NCI-H774 (cell line): ENCODE data around the gene PCDHGA6.
A peak's percentile ranks its signal among the peaks of the same experiment; 100 is the strongest.
"Not testable (repeated sequence)": the region's sequence is repeated elsewhere in the genome, so short reads cannot be mapped to it uniquely, and the experiment has no call there.

Experiments used
- DNase-seq: peaks from one replicate; lab custom pipeline; 2025; lab: John Stamatoyannopoulos, UW

PCDHGA6 gene

DNA sequence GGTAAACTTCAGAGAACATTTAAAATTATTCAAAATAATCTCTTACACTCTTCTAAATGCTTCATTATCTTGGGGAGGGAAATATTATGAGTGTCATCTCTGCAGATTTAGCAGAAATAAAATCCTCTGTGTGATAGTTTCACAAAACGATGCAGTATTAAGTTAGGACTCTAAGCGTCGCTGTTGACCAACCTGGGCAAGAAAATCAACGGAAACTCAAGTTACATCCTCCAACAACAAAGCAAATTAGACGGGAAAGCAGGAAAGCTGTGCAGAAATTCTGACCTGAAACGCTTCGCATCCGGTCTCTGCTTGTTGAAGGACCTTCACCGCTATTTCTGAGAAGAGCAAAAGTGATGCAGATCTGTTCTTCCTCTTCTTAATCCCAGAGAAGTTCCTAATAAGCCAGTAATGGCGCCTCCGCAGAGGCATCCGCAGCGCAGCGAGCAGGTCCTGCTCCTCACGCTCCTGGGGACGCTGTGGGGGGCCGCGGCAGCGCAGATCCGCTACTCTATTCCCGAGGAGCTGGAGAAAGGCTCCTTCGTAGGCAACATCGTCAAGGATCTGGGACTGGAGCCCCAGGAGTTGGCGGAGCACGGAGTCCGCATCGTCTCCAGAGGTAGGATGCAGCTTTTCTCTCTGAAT is at the start of gene PCDHGA6:
TSS of gene PCDHGA6 (plus strand) at position 219 of the 645 bp plus-strand sequence. CDS start at position 412, 193 bp downstream.
- DNase-seq: no peak

DNA sequence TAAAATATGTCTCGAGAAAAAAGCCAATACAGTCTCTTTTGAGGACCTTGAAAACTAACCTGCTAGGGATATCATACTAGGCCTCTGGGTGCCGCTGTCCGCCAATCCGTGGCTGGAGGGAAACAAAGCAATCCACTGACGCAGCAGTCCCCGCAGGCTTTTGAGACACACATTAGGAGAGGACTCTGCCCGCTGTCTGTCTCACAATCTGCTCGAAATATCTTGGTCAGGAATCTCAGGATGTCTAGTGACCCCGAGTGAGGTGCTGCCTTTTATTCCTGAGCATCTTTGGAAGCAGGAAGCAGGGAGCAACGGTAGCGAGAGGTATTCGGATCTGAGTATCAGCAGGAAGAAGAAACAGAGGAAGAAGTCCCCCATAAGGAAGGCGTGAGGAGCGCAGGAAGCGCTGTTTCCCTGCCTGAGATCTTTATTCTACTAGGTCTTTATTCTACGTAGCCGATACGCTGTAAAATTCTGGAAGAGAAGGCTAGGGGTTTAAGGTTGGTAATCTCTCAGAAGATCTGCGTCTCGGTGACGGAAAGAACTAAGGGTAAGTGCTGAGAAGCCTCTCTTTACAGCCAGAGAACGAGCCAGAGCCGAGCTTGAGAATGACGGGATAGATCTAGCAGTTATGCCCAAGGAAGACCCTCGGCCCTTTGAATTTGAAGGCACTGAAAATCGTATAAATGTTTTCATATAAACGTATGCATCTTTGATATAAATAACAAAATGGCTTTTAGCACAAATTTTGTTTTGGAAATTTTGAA is 47.4 kb upstream of the PCDHGA6 start:
- peak; percentile 62 for DNase-seq

DNA sequence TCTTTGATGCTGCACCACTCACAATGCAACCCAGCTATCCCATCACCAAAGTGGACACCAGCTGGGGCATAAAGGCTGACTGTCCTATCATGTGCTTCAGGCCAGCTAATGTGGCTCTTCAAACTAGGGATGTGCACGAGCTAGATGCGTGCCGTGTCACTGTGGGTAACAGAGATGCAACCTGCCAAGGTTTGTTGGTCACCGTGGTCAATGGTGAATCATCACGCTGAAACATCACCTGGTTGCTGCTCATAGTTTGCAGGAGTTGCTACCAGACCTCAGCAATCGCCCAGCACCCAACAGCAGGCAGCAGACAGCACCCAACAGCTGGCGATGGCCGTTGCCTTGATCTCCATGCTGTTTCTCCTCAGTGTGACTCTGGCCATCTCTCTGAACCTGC is 45.5 kb upstream of the PCDHGA6 start:
- DNase-seq: no peak

DNA sequence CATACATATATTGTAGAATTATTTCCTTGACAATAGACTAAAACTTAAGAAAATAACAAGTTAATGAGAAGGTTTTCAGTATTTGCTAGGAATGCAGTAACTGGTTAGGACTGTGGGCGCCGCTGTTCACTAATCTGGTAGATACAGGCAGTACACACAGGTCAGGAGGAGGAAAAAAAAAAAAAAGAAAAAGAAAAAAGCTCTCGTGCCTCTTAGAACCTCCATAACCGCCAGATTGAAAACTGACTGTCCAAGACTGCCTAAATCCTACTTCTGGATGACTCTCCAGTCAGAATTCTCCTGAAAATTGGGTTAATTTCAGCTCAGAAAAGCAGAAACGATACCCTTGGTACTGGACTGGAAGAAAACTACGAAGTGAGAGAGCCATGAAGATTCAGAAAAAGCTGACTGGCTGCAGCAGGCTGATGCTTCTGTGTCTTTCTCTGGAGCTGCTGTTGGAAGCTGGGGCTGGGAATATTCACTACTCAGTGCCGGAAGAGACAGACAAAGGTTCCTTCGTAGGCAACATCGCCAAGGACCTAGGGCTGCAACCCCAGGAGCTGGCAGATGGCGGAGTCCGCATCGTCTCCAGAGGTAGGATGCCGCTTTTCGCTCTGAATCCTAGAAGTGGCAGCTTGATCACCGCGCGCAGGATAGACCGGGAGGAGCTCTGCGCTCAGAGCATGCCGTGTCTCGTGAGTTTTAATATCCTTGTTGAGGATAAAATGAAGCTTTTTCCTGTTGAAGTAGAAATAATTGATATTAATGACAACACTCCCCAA is 43.2 kb upstream of the PCDHGA6 start, which contains the start of gene PCDHGA1:
TSS of gene PCDHGA1 (plus strand) at position 216 of the 782 bp plus-strand sequence.
- DNase-seq: peak; percentile 15

DNA sequence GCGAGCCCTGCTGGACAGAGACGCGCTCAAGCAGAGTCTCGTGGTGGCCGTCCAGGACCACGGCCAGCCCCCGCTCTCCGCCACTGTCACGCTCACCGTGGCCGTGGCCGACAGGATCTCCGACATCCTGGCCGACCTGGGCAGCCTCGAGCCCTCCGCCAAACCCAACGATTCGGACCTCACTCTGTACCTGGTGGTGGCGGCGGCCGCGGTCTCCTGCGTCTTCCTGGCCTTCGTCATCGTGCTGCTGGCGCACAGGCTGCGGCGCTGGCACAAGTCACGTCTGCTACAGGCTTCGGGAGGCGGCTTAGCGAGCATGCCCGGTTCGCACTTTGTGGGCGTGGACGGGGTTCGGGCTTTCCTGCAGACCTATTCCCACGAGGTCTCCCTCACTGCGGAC is 41.1 kb upstream of the PCDHGA6 start:
- not testable (repeated sequence) for DNase-seq

DNA sequence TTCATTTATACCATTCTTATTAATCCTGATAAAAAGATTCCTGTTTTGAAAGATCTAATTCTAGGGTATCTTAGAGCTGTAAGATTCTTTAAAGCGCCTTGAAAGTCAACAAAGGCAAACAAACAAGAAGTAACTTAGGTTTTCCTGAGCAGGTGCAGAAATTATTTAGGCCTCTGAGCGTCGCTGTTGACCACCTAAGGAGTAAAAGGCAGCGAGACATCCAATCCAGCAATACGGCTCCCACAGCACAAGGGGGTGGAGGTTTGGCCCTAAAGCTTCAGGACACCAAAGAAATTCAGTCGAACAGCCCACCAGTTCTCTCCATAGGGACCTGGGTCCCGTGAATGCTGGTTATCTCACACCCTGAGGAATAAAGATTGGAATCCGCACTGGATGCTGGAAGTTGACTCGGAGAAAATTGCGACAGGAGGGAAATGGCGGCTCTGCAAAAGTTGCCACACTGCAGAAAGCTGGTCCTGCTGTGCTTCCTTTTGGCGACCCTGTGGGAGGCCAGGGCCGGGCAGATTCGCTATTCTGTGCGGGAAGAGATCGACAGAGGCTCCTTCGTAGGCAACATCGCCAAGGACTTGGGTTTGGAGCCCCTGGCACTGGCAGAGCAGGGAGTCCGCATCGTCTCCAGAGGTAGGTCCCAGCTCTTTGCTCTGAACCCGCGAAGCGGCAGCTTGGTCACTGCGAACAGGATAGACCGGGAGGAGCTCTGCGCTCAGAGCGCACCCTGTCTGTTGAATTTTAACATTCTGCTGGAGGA is 35.0 kb upstream of the PCDHGA6 start, which contains the start of gene PCDHGA2:
TSS of gene PCDHGA2 (plus strand) at position 223 of the 769 bp plus-strand sequence.
- DNase-seq: no peak

DNA sequence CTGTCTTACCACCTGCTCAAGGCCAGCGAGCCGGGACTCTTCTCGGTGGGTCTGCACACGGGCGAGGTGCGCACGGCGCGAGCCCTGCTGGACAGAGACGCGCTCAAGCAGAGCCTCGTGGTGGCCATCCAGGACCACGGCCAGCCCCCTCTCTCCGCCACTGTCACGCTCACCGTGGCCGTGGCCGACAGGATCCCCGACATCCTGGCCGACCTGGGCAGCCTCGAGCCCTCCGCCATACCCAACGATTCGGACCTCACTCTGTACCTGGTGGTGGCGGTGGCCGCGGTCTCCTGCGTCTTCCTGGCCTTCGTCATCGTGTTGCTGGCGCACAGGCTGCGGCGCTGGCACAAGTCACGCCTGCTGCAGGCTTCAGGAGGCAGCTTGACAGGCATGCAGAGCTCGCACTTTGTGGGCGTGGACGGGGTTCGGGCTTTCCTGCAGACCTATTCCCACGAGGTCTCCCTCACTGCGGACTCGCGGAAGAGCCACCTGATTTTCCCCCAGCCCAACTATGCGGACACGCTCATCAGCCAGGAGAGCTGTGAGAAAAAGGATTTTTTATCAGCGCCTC is 32.8 kb upstream of the PCDHGA6 start:
- DNase-seq: not testable (repeated sequence)

DNA sequence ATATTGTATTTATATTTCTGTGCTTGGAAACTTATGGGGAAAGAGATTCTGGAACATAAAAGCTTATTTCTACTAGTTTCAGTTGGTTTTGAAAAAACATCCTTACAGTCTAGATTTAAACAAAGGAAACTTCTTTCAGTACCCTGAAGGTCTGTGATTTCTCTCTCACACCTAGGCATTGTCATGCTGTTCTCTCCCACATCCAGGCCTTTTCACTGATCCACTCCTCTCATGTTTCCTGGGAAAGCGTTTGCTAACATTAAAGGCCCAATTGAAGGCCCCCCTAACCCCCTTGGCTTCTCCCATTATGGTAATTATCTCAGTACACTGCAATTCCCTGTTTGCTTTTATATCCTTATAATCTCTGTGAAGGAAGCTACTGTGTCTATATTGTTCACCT is 30.9 kb upstream of the PCDHGA6 start:
- DNase-seq: no peak

DNA sequence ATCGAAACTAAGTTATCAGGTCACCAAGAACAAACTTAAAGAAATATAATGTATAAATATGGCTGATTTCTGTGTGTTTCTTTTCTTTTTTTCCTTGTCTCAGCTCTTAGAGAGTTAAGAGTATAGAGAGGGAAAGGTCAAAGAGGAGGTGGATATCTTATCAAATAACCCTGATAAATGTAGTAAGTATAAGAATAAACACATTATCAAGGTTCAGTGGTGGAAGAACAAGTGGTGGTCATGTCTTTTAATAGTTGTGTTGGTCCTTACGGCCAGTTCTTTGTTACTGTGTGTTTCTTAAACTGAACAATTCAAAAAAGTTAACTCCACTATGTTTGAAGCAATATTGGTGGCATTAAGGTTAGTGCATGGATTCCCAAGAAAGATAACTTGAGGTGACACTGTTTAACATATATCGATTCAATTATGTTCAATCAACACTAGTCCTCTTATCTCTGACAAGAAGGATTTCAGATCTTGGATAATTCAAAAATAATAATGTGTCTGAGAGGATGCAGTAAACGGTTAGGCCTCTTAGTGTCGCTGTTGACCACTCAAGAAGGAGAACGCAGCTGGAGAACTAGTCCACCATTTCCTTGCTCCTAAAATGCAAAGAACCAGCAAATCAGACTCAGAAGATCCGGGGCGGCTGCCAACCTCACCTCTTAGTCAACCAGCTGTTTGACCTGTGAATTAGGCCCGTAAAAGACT is 30.3 kb upstream of the PCDHGA6 start, which contains the start of gene PCDHGA3:
TSS of gene PCDHGA3 (plus strand) at position 588 of the 711 bp plus-strand sequence. CDS start 205 bp downstream, outside the sequence.
- no peak for DNase-seq

DNA sequence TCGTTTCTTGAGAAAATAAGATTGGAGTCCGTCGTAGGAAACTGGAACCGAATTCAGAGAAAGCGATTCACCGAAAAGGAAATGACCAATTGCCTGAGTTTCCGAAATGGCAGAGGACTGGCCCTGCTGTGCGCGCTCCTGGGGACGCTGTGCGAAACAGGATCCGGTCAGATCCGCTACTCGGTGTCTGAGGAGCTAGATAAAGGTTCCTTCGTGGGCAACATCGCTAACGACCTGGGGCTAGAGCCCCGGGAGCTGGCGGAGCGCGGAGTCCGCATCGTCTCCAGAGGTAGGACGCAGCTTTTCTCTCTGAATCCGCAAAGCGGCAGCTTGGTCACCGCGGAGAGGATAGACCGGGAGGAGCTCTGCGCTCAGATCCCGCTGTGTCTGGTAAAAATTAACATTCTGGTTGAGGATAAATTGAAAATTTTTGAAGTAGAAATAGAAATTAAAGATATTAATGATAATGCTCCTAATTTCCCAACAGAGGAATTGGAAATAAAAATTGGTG is 29.7 kb upstream of the PCDHGA6 start:
- DNase-seq: no peak

DNA sequence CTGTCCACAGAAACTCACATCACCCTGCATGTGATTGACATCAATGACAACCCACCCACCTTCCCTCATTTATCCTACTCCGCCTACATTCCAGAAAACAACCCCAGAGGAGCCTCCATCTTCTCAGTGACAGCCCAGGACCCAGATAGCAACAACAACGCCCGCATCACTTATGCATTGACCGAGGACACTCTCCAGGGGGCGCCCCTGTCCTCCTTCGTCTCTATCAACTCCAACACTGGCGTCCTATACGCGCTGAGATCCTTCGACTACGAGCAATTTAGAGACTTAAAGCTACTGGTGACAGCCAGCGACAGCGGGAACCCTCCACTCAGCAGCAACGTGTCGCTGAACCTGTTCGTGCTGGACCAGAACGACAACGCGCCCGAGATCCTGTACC is 28.4 kb upstream of the PCDHGA6 start:
- DNase-seq: no peak

DNA sequence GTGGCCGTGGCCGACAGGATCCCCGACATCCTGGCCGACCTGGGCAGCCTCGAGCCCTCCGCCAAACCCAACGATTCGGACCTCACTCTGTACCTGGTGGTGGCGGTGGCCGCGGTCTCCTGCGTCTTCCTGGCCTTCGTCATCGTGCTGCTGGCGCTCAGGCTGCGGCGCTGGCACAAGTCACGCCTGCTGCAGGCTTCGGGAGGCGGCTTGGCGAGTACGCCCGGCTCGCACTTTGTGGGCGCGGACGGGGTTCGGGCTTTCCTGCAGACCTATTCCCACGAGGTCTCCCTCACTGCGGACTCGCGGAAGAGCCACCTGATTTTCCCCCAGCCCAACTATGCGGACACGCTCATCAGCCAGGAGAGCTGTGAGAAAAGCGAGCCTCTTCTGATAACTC is 27.7 kb upstream of the PCDHGA6 start:
- not testable (repeated sequence) for DNase-seq

DNA sequence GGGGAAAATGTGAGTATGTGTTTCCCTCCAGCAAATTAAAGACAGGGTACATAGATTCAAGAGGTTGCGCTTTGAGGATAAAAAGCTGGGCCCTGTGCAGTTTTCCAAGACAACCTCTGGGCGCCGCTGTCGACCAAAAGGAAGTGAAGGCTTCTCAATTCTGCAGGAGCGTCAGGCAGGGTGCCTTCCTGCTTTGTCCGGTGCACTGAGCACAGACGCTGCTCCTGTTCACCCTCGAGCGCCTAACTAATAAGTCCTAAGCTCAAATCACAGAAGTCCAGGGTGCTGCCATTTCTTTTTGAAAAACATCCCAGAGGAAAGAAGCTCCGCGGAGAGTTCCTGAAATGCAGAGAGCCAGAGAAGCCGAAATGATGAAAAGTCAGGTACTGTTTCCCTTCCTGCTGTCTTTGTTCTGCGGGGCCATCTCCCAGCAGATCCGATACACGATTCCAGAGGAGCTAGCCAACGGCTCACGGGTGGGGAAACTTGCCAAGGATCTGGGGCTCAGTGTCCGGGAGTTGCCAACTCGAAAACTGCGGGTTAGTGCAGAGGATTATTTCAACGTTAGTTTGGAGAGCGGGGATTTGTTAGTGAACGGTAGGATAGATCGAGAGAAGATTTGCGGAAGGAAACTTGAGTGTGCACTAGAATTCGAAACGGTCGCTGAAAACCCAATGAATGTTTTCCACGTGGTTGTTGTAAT is 23.6 kb upstream of the PCDHGA6 start, which contains the start of gene PCDHGB1:
TSS of gene PCDHGB1 (plus strand) at position 183 of the 703 bp plus-strand sequence. CDS start at position 345, 162 bp downstream.
- DNase-seq: peak; percentile 33

DNA sequence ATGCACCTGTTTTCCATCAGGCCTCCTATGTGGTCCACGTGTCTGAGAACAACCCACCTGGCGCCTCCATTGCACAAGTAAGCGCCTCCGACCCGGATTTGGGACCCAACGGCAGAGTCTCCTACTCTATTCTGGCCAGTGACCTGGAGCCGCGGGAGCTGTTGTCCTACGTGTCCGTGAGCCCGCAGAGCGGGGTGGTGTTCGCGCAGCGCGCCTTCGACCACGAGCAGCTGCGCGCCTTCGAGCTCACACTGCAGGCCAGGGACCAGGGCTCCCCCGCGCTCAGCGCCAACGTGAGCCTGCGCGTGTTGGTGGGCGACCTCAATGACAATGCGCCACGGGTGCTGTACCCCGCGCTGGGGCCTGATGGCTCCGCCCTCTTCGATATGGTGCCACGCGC is 22.1 kb upstream of the PCDHGA6 start:
- DNase-seq: no peak

DNA sequence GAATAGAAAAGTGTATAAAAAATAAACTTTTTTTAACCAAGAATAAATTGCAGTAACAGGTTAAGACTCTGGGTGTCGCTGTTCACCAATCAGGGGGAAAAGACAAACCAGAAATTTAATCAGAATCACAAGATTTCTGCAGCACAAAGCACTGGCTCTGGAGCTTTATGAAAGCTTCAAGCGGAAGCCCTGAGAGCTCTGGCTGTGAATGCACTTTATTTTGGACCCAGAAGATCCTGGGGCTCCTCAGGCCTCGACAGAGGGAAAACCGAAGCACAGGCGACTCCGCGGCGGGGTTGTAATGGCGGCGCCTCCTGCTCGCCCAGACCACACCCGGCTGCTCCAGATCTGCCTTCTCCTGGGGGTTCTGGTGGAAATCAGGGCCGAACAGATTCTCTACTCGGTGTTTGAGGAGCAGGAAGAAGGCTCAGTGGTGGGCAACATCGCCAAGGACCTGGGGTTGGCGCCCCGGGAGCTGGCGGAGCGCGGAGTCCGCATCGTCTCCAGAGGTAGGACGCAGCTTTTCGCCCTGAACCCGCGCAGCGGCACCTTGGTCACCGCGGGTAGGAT is 18.7 kb upstream of the PCDHGA6 start, which contains the start of gene PCDHGA4:
TSS of gene PCDHGA4 (plus strand) at position 122 of the 570 bp plus-strand sequence. CDS start at position 209, 87 bp downstream.
- DNase-seq: no peak

DNA sequence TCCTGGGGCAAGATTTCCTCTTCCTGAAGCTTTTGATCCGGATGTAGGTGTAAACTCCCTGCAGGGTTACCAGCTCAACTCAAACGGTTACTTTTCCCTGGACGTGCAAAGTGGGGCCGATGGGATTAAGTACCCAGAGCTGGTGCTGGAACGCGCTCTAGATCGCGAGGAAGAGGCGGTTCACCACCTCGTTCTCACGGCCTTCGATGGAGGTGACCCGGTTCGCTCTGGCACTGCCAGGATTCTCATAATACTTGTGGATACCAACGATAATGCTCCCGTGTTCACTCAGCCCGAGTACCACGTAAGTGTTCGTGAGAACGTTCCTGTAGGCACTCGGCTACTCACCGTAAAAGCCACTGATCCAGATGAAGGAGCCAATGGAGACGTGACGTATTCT is 18.1 kb upstream of the PCDHGA6 start:
- DNase-seq: no peak

DNA sequence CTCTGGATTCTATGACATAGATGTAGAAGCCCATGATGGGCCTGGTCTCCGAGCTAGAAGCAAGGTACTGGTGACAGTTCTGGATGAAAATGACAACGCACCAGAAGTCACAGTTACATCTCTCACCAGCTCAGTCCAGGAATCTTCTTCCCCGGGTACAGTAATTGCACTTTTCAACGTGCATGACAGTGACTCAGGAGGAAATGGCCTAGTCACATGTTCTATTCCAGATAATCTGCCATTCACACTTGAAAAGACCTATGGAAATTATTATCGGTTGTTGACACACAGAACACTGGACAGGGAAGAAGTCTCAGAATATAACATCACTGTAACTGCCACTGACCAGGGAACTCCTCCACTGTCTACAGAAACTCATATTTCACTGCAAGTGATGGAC is 17.6 kb upstream of the PCDHGA6 start:
- no peak for DNase-seq

DNA sequence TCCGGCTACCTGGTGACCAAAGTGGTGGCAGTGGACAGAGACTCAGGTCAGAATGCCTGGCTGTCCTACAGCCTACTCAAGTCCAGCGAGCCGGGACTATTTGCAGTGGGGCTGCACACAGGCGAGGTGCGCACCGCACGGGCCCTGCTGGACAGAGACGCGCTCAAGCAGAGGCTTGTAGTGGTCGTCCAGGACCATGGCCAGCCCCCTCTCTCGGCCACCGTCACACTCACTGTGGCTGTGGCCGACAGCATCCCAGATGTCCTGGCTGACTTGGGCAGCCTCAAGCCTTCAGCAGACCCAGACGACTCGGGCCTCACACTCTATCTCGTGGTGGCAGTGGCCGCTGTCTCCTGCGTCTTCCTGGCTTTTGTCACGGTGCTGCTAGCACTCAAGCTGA is 16.7 kb upstream of the PCDHGA6 start:
- DNase-seq: no peak

DNA sequence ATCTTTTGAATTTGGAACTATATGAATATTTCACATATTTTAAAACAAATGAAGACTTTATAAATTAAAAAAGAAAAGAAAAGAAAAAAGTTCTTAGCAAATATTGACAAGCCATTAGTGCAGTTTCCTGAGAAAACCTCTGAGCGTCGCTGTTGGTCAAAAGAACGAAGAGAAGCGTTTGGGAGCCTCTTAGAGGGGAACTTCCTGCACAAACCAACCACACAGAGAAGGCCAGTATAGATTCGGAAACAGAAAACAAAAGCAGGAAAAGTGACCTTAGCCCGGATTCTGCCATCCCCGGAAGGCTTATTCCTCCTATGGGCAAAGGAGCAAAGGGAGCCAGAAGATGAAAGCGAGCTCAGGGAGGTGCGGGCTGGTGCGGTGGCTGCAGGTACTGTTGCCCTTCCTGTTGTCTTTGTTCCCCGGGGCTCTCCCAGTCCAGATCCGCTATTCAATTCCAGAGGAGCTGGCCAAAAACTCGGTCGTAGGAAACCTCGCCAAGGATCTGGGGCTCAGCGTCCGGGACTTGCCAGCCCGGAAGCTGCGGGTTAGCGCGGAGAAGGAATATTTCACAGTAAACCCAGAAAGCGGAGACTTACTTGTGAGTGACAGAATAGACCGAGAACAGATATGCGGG is 13.8 kb upstream of the PCDHGA6 start, which contains the start of gene PCDHGB2:
TSS of gene PCDHGB2 (plus strand) at position 205 of the 637 bp plus-strand sequence. CDS start at position 347, 142 bp downstream.
- DNase-seq: no peak
